ENCODE measurements around the gene B4GALNT2.
"Not testable (repeated sequence)": the region's sequence is repeated elsewhere in the genome, so short reads cannot be mapped to it uniquely, and the experiment has no call there.

GRCh38 chr17:49185381-49185780, 52.8 kb downstream of the B4GALNT2 start:
- not testable (repeated sequence) for TF ChIP-seq EZH2 (IDR thresholded peaks at IDR 0.05; ENCODE audit: low read length, missing control alignments); CTCF (conservative IDR thresholded peaks at IDR 0.05 in 1 of 2, IDR thresholded peaks at IDR 0.05 in 1 of 2; ENCODE audit: low read depth in 1 of 2, low read length in 2 of 2)

All from fibroblast of lung (primary cell).